ENCODE data around the gene THEMIS. TPM values are rescaled to one million over a fixed set of nuclear protein-coding genes. Genes with fewer than 3 reads are reported as not detected.
"Not testable (repeated sequence)": the region's sequence is repeated elsewhere in the genome, so short reads cannot be mapped to it uniquely, and the experiment has no call there.

The THEMIS gene
- total RNA-seq, 1 donor: under 0.01 TPM

DNA sequence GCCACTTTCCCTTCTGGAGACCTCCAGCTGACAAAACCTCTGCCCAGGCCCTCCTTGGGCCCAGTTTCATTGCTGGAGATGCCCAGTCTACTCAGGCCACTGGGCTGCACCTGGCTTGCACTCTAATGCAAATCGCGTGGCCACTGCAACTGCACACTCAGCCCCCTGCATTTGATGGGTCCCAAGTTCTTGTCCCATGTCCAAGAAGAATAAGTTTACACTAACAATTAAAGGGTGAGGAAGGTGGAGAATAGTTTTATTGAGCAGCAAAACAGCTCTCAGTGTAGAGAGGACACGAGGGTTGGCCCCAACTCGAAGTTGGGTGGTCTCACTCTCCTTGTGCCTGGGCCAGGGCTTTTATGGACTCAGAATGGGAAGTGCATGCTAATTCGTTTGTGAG lies 31.9 kb upstream of the THEMIS start:
- no peak for DNase-seq (ENCODE audit: low read depth)
- H3K4me3 ChIP-seq (ENCODE audit: low read depth, low read length): no peak overlapping the region
- TF ChIP-seq, protein P1, sequence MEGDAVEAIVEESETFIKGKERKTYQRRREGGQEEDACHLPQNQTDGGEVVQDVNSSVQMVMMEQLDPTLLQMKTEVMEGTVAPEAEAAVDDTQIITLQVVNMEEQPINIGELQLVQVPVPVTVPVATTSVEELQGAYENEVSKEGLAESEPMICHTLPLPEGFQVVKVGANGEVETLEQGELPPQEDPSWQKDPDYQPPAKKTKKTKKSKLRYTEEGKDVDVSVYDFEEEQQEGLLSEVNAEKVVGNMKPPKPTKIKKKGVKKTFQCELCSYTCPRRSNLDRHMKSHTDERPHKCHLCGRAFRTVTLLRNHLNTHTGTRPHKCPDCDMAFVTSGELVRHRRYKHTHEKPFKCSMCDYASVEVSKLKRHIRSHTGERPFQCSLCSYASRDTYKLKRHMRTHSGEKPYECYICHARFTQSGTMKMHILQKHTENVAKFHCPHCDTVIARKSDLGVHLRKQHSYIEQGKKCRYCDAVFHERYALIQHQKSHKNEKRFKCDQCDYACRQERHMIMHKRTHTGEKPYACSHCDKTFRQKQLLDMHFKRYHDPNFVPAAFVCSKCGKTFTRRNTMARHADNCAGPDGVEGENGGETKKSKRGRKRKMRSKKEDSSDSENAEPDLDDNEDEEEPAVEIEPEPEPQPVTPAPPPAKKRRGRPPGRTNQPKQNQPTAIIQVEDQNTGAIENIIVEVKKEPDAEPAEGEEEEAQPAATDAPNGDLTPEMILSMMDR (IDR thresholded peaks at IDR 0.05; ENCODE audit: insufficient read depth, low read length): no peak

DNA sequence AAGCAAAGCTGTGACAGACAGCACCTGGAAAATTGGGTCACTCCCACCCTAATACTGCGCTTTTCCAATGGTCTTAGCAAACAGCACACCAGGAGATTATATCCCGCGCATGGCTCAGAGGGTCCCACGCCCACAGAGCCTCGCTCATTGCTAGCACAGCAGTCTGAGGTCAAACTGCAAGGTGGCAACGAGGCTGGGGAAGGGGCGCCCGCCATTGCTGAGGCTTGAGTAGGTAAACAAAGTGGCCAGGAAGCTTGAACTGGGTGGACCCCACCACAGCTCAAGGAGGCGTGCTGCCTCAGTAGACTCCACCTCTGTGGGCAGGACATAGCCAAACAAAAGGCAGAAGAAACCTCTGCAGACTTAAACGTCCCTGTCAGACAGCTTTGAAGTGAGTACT lies 25.6 kb upstream of the THEMIS start:
- DNase-seq (ENCODE audit: low read depth): not testable (repeated sequence)

DNA sequence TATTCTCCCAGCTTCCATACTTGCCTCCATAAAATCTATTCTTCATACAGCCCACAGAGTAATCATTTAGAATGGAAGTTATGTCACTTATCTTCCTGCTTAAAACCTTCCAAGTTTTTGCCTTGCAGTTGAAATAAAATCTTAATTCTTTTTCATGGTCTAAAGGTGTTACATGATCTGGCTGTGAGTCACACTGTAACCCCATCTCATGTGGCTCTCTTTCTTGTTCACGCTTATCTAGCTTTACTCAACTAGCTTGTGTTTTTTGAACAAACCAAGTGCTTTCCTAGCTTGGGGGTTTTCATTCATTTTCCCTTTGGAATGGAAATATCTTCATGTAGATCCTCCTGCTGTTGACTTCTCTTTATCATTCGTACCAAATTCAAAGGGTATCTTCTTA lies 23.6 kb upstream of the THEMIS start:
- no peak overlapping the region for H3K4me3 ChIP-seq (ENCODE audit: low read depth, low read length)
- no peak for DNase-seq (ENCODE audit: low read depth)
- TF ChIP-seq, protein P1 (IDR thresholded peaks at IDR 0.05; ENCODE audit: insufficient read depth, low read length): no peak

More for the DNA sequence above, 25.6 kb upstream of the THEMIS start:
- not testable (repeated sequence) for H3K4me3 ChIP-seq (ENCODE audit: low read depth, low read length)

DNA sequence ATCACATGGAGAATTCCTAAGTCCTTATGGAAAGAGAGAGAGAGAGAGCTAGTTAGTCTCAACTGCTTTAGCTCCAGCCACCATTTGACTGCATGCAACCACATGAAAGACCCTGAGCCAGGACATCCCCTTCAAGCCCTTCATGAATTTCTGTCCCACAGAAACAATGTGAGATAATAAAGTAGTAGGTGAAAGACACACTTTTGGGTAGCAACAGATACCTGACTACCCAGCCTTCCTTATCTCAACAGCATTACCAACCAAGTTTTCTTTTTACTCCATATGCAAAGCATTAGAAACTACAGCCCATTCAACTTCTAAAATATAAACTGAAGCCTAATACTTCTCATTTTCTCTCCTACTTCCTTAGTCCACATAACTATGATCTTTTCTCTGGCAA lies 23.2 kb upstream of the THEMIS start:
- DNase-seq (ENCODE audit: low read depth): no peak
- no peak overlapping the region for H3K4me3 ChIP-seq (ENCODE audit: low read depth, low read length)
- TF ChIP-seq, protein P1 (IDR thresholded peaks at IDR 0.05; ENCODE audit: insufficient read depth, low read length): no peak

DNA sequence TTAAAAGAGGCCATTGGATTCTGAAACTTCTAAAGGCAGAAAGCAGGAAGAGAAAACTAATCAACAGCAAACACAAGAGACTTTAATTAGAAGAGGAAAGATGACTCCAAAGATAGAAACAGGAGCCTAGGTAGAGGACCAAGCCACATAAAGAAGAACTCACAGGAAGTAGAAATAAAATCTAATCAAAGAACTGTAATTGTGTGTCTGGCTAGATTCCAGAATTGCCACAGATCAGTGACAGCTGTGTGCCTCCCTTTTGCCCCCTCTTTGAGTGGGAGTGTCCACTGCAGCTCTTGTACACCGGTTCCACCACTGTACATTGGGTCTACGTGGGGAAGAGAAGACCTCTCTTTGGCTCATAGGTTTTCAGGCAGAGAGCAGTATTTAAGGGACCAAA lies 22.3 kb upstream of the THEMIS start:
- H3K4me3 ChIP-seq (ENCODE audit: low read depth, low read length): no peak overlapping the region
- TF ChIP-seq, protein P1 (IDR thresholded peaks at IDR 0.05; ENCODE audit: insufficient read depth, low read length): no peak

DNA sequence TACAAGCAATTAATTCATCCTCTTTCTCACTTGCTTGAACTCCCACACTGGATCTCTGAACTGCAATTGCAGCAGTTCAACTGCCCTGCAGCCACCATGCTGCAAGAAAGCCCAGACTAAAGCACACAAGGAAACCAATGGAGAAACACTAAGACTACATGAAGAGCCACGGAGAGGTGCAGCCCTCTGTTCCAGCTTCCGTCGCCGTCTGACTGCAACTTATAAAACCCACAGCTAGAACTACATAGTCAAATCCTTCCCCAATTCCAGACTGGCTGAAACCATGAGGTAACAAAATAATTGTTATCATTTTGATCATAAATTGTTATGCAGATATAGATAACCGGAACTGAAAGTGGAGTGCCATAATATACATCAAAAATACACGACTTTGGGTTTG lies 21.1 kb upstream of the THEMIS start:
- DNase-seq (ENCODE audit: low read depth): no peak
- TF ChIP-seq, protein P1 (IDR thresholded peaks at IDR 0.05; ENCODE audit: insufficient read depth, low read length): no peak
- no peak overlapping the region for H3K4me3 ChIP-seq (ENCODE audit: low read depth, low read length)

More for the DNA sequence above, 22.3 kb upstream of the THEMIS start:
- DNase-seq (ENCODE audit: low read depth): no peak

DNA sequence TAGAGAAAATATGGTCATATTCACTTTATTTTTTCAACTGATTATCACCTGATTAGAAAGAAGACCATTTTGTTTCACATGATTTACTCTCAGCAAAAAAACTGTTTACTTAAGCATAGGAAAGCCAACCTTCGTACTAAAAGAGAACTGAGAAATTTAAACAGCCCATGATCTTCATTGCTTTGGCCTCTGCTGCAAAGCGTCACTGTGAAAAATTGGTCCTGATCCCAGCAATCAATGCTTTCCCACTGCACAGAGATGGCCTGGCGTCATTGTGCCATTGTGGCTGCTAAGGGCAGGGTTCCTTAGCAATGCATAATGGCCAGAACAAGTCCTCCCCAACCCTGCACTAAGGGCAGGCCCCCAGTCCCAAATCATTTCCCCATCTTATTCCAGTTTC lies 19.9 kb upstream of the THEMIS start:
- H3K4me3 ChIP-seq (ENCODE audit: low read depth, low read length): no peak overlapping the region
- DNase-seq (ENCODE audit: low read depth): no peak
- TF ChIP-seq, protein P1 (IDR thresholded peaks at IDR 0.05; ENCODE audit: insufficient read depth, low read length): no peak

Data from fibroblast of the aortic adventitia (primary cell).